Transverse colon (tissue), 4 donors: ENCODE data around the gene TBC1D7. TPM values are rescaled to one million over a fixed set of nuclear protein-coding genes. Genes with fewer than 3 reads are reported as not detected.

Experiments
- DNase-seq: peaks from one replicate; pipeline ENCODE4 v3.0.0-alpha.2; 2019
- H3K27ac ChIP-seq, 4 donors: fragments of 200-600 bp; sonication (generic); 2 replicates each; pipeline ENCODE4 v1.5.1; 2016 to 2018; ENCODE audit warnings: inconsistent platforms in 4 of 4
- H3K27me3 ChIP-seq: fragments of 200-600 bp; sonication (generic); 2 replicates; pipeline ENCODE4 v1.5.1; 2017; ENCODE audit warnings: inconsistent platforms
- H3K36me3 ChIP-seq, 4 donors: fragments of 200-600 bp; sonication (generic); 2 replicates each; pipeline ENCODE4 v1.5.1; 2017 to 2019; ENCODE audit warnings: inconsistent platforms in 4 of 4
- H3K4me1 ChIP-seq, 4 donors: fragments of 200-600 bp; sonication (generic); 2 replicates each; pipeline ENCODE4 v1.5.1; 2017 to 2020; ENCODE audit warnings: inconsistent platforms in 4 of 4
- H3K4me3 ChIP-seq, 4 donors: fragments of 200-600 bp; sonication (generic); 1 replicate in 1 of 4; 2 replicates in 3 of 4; pipeline versions ENCODE4 v1.5.1 to v1.6.1; 2017 to 2019; ENCODE audit warnings: inconsistent platforms in 4 of 4
- H3K9me3 ChIP-seq, 2 donors: fragments of 200-600 bp; sonication (generic); 2 replicates each; pipeline ENCODE4 v1.5.1; 2017 to 2019; ENCODE audit warnings: inconsistent platforms in 2 of 2
- CTCF ChIP-seq, 5 experiments: fragments of 200-600 bp in 3 of 5; fragments of 450-650 bp in 2 of 5; sonication (generic) in 3 of 5; IDR thresholded peaks; 1 replicate in 2 of 5; 2 replicates in 3 of 5; pipeline ENCODE4 v1.5.1; 2016 to 2017; ENCODE audit warnings: antibody characterized with exemption in 5 of 5, inconsistent platforms in 3 of 5, mild to moderate bottlenecking in 2 of 5, moderate library complexity in 1 of 5
- EP300 ChIP-seq: sonication (generic); formaldehyde crosslinking; IDR thresholded peaks from one replicate; pipeline ENCODE4 v1.6.1; 2017; ENCODE audit warnings: antibody characterized with exemption, low read depth
- POLR2A ChIP-seq: fragments of 450-650 bp; IDR thresholded peaks from one replicate; pipeline ENCODE4 v1.6.1; 2016; ENCODE audit warnings: antibody characterized with exemption, mild to moderate bottlenecking, moderate library complexity
- POLR2AphosphoS5 ChIP-seq, 3 donors: sonication (generic); formaldehyde crosslinking; IDR thresholded peaks; one replicate each; pipeline ENCODE4 v1.6.1; 2016; ENCODE audit warnings: antibody characterized with exemption in 3 of 3
- WGBS, 2 donors: methylation state at CpG; one replicate each; pipeline ENCODE4 v1.1.5; 2018; ENCODE audit warnings: low coverage in 1 of 2; 5-methylcytosine and 5-hydroxymethylcytosine counted together
- in situ Hi-C, 4 donors: fragments of 200-750 bp; cut with MboI; loops; one replicate each; pipeline versions ENCODE4 v1.15.0 to v1.15.1; 2017; ENCODE audit warnings: low sequenced_read_pairs in 3 of 4, low pct_ligation_motif_present in 1 of 4, low pct_unique_long_range_greater_than_20kb in 1 of 4
- intact Hi-C: fragments of 100-400 bp; cut with DNase I; formaldehyde crosslinking; loops from one replicate; pipeline ENCODE4 v1.15.1; 2023; ENCODE audit warnings: low total_unique reads
- total RNA-seq, 4 donors: library from RNA; depleted of rRNA; stranded (reverse); fragments of >200 nt; gene quantifications; one replicate each; pipeline ENCODE4 v1.1.0, GENCODE V29; 2016

The TBC1D7 gene
- total RNA-seq, 4 donors from 2014 or later, result 10.5 to 39.8 (median 15.0) TPM

GRCh38 chr6:13367396-13367795 lies 39.1 kb upstream of the TBC1D7 start:
- intact Hi-C loops, result no loop called here
- in situ Hi-C loops, result loop anchor here in 1 of 4 donors (25.0 kb wide), 1 partner anchor 695 kb away; no protein-coding TSS in a partner anchor

GRCh38 chr6:13365320-13365719 lies 37.0 kb upstream of the TBC1D7 start:
- Histone ChIP-seq H3K4me1 (peaks cover 0 to 6% (median 0%) of the 10 kb centered on the region in 4 donors), H3K36me3 (no peaks in the 10 kb centered on the region), H3K9me3 (no peaks in the 10 kb centered on the region), H3K27me3 (no peaks in the 10 kb centered on the region), H3K4me3 (no peak overlapping the region), H3K27ac (no peak overlapping the region)
- no peak for DNase-seq
- WGBS, 2 donors, result 96% methylated on average over 33 of the region's 39 CpGs; no CpG with 5 or more reads in 1 of the 2 donors
- in situ Hi-C loops, result loop anchor here in 1 of 4 donors (25.0 kb wide), 1 partner anchor 697 kb away; no protein-coding TSS in a partner anchor
- no peak for TF ChIP-seq EP300
- TF ChIP-seq CTCF (IDR thresholded peaks at IDR 0.05), result no peak
- TF ChIP-seq POLR2AphosphoS5 (IDR thresholded peaks at IDR 0.05), result no peak
- TF ChIP-seq POLR2A, result no peak
- intact Hi-C loops, result no loop called here

More at GRCh38 chr6:13367396-13367795, 39.1 kb upstream of the TBC1D7 start:
- no peak overlapping the region for H3K27ac ChIP-seq
- H3K4me1 ChIP-seq, result peaks cover 0 to 6% (median 0%) of the 10 kb centered on the region in 4 donors
- WGBS, 2 donors, result 52 to 67% methylated on average over 3 of the region's 3 CpGs
- no peaks in the 10 kb centered on the region for H3K27me3 ChIP-seq
- no peak overlapping the region for H3K4me3 ChIP-seq
- TF ChIP-seq CTCF (IDR thresholded peaks at IDR 0.05) (no peak), EP300 (no peak), POLR2AphosphoS5 (IDR thresholded peaks at IDR 0.05) (no peak), POLR2A (no peak)
- H3K9me3 ChIP-seq, result no peaks in the 10 kb centered on the region
- DNase-seq, result no peak
- no peaks in the 10 kb centered on the region for H3K36me3 ChIP-seq

GRCh38 chr6:13364842-13365241 lies 36.5 kb upstream of the TBC1D7 start:
- Histone ChIP-seq H3K27ac (no peak overlapping the region), H3K4me3 (no peak overlapping the region), H3K9me3 (no peaks in the 10 kb centered on the region), H3K27me3 (no peaks in the 10 kb centered on the region), H3K4me1 (peaks cover 0 to 6% (median 0%) of the 10 kb centered on the region in 4 donors), H3K36me3 (no peaks in the 10 kb centered on the region)
- WGBS, 2 donors, result 99% methylated on average over 14 of the region's 34 CpGs; no CpG with 5 or more reads in 1 of the 2 donors
- TF ChIP-seq POLR2A, result no peak
- TF ChIP-seq CTCF (IDR thresholded peaks at IDR 0.05), result no peak
- TF ChIP-seq POLR2AphosphoS5 (IDR thresholded peaks at IDR 0.05), result no peak
- TF ChIP-seq EP300, result no peak
- no peak for DNase-seq
- intact Hi-C loops (no loop called here), in situ Hi-C loops (loop anchor here in 1 of 4 donors (25.0 kb wide), 1 partner anchor 697 kb away; no protein-coding TSS in a partner anchor)

- DNase-seq, result no peak
- Histone ChIP-seq H3K27ac (no peak overlapping the region), H3K4me3 (no peak overlapping the region), H3K4me1 (peaks cover 0 to 6% (median 0%) of the 10 kb centered on the region in 4 donors), H3K27me3 (no peaks in the 10 kb centered on the region), H3K9me3 (no peaks in the 10 kb centered on the region), H3K36me3 (no peaks in the 10 kb centered on the region)
- intact Hi-C loops, result no loop called here
- in situ Hi-C loops, result loop anchor here in 1 of 4 donors (25.0 kb wide), 1 partner anchor 700 kb away; no protein-coding TSS in a partner anchor
- 87 to 88% methylated on average over 1 to 5 of the region's 5 CpGs for WGBS, 2 donors
- TF ChIP-seq CTCF (IDR thresholded peaks at IDR 0.05) (no peak), POLR2A (no peak)
These were observed 34.1 kb upstream of the TBC1D7 start for GRCh38 chr6:13362412-13362811.
